HepG2 (cell line): ENCODE measurements around the gene ZNF213.

Experiments
- HNF4A ChIP-seq: sonication (generic); formaldehyde crosslinking; IDR thresholded peaks from 2 replicates; pipeline ENCODE4 v1.4.0; 2020; ENCODE audit warnings: missing genetic modification reagents
- MED13 ChIP-seq: sonication (generic); formaldehyde crosslinking; IDR thresholded peaks from 2 replicates; pipeline ENCODE4 v1.5.0; 2020; ENCODE audit warnings: missing genetic modification reagents
- NFIC ChIP-seq: IDR thresholded peaks from 2 replicates; pipeline ENCODE4 v1.6.1; 2012; ENCODE audit warnings: mild to moderate bottlenecking, low read length, inconsistent platforms
- POLR2A ChIP-seq, 2 experiments: IDR thresholded peaks; 2 replicates each; pipeline ENCODE4 v1.6.1; 2011; ENCODE audit warnings: low read depth in 2 of 2, low read length in 2 of 2, mild to moderate bottlenecking in 1 of 2, moderate library complexity in 1 of 2; ENCODE audit not compliant: insufficient read depth in 1 of 2
- POLR2AphosphoS2 ChIP-seq: IDR thresholded peaks from 2 replicates; pipeline ENCODE4 v1.6.1; 2011; ENCODE audit warnings: low read depth, low read length, improper control_type of control experiment
- POLR2AphosphoS5 ChIP-seq: IDR thresholded peaks from 2 replicates; pipeline ENCODE4 v1.6.1; 2012; ENCODE audit warnings: low read depth, low read length
- ZNF460 ChIP-seq: sonication (generic); formaldehyde crosslinking; IDR thresholded peaks from 2 replicates; pipeline ENCODE4 v1.5.1; 2020; ENCODE audit warnings: missing genetic modification reagents, mild to moderate bottlenecking, borderline replicate concordance
- ZNF501 ChIP-seq: sonication (generic); formaldehyde crosslinking; IDR thresholded peaks from 2 replicates; pipeline ENCODE4 v1.5.1; 2020; ENCODE audit warnings: mild to moderate bottlenecking, moderate library complexity, missing genetic modification reagents
- TF ChIP-seq, protein P1 (sequence below): sonication (generic); formaldehyde crosslinking; IDR thresholded peaks from 2 replicates; pipeline ENCODE4 v1.5.0; 2020; ENCODE audit warnings: mild to moderate bottlenecking, missing genetic modification reagents, moderate library complexity

- TF ChIP-seq, protein P1, sequence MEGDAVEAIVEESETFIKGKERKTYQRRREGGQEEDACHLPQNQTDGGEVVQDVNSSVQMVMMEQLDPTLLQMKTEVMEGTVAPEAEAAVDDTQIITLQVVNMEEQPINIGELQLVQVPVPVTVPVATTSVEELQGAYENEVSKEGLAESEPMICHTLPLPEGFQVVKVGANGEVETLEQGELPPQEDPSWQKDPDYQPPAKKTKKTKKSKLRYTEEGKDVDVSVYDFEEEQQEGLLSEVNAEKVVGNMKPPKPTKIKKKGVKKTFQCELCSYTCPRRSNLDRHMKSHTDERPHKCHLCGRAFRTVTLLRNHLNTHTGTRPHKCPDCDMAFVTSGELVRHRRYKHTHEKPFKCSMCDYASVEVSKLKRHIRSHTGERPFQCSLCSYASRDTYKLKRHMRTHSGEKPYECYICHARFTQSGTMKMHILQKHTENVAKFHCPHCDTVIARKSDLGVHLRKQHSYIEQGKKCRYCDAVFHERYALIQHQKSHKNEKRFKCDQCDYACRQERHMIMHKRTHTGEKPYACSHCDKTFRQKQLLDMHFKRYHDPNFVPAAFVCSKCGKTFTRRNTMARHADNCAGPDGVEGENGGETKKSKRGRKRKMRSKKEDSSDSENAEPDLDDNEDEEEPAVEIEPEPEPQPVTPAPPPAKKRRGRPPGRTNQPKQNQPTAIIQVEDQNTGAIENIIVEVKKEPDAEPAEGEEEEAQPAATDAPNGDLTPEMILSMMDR (CRISPR knock-in tag), result no peak
- TF ChIP-seq ZNF501 (CRISPR knock-in tag) (no peak), POLR2A (IDR thresholded peaks at IDR 0.05; ENCODE audit: insufficient read depth in 1 of 2, low read depth in 2 of 2, low read length in 2 of 2) (no peak), ZNF460 (CRISPR knock-in tag) (no peak), POLR2AphosphoS5 (no peak), HNF4A (CRISPR knock-in tag) (no peak), NFIC (no peak), MED13 (CRISPR knock-in tag) (no peak), POLR2AphosphoS2 (no peak)
Observed at GRCh38 chr16:3170440-3171180, 35.8 kb downstream of the ZNF213 start.
